ENCODE results near the gene ANG.
"Not testable (repeated sequence)": the region's sequence is repeated elsewhere in the genome, so short reads cannot be mapped to it uniquely, and the experiment has no call there.

ANG gene

GRCh38 chr14:20700965-20701364 lies 12.4 kb downstream of the ANG start:
- not testable (repeated sequence) for DNase-seq

GRCh38 chr14:20706657-20707355 lies 18.2 kb downstream of the ANG start:
- no peak for DNase-seq

- no peak for DNase-seq
Measured at GRCh38 chr14:20707622-20708021, 19.1 kb downstream of the ANG start.

GRCh38 chr14:20711261-20711660 lies 22.7 kb downstream of the ANG start:
- DNase-seq: no peak

- no peak for DNase-seq
Measured at GRCh38 chr14:20711685-20712084, 23.1 kb downstream of the ANG start.

- DNase-seq: no peak
Measured at GRCh38 chr14:20712904-20713303, 24.3 kb downstream of the ANG start.

GRCh38 chr14:20714593-20715250 lies 26.2 kb downstream of the ANG start:
- no peak for DNase-seq

GRCh38 chr14:20719777-20720176 lies 31.2 kb downstream of the ANG start:
- DNase-seq: no peak

GRCh38 chr14:20720741-20721140 lies 32.2 kb downstream of the ANG start:
- no peak for DNase-seq

GRCh38 chr14:20722016-20722415 lies 33.5 kb downstream of the ANG start:
- DNase-seq: no peak

- DNase-seq: no peak
Measured at GRCh38 chr14:20723488-20723887, 34.9 kb downstream of the ANG start.

GRCh38 chr14:20726121-20726520 lies 37.6 kb downstream of the ANG start:
- DNase-seq: not testable (repeated sequence)

GRCh38 chr14:20726531-20726930 lies 38.0 kb downstream of the ANG start:
- no peak for DNase-seq

GRCh38 chr14:20730891-20731290 lies 42.3 kb downstream of the ANG start:
- DNase-seq: no peak

GRCh38 chr14:20732477-20732876 lies 43.9 kb downstream of the ANG start:
- DNase-seq: no peak

- DNase-seq: no peak
Measured at GRCh38 chr14:20732979-20733635, 44.5 kb downstream of the ANG start.

GRCh38 chr14:20733684-20734429 lies 45.3 kb downstream of the ANG start:
- DNase-seq: no peak

- DNase-seq: no peak
Measured at GRCh38 chr14:20734430-20734806, 45.9 kb downstream of the ANG start.

GRCh38 chr14:20738292-20738691 lies 49.7 kb downstream of the ANG start:
- not testable (repeated sequence) for DNase-seq

- DNase-seq: no peak
Measured at GRCh38 chr14:20742132-20742531, 53.6 kb downstream of the ANG start.

GRCh38 chr14:20743556-20743955 lies 55.0 kb downstream of the ANG start:
- DNase-seq: no peak
